GM18508 (cell line): Measurements from ENCODE around the gene PKP2.
"Not testable (repeated sequence)": the region's sequence is repeated elsewhere in the genome, so short reads cannot be mapped to it uniquely, and the experiment has no call there.

Source experiments
- ATAC-seq: cut with Tn5 transposase; IDR thresholded peaks from one replicate; pipeline ENCODE4 v1.9.1; 2021; ENCODE audit warnings: moderate number of reproducible peaks; ENCODE audit not compliant: insufficient read depth, unreplicated experiment

The PKP2 gene

DNA sequence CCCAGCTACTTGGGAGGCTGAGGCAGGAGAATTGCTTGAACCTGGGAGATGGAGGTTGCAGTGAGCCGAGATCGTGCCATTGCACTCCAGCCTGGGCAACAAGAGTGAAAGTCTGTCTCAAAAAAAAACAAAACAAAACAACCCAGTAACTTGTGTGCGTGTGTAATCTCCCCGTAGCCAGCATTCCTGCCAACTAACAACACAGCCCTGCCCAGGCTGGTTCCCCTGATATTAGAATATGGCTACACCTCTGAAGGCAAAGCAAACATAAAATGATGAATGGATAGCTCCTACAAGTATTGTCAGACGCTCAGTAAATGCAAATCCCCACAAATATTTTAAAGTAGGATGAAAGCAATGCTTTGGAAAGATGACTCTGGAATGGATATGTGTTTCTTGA lies 24.2 kb downstream of the PKP2 start:
- ATAC-seq = not testable (repeated sequence)

DNA sequence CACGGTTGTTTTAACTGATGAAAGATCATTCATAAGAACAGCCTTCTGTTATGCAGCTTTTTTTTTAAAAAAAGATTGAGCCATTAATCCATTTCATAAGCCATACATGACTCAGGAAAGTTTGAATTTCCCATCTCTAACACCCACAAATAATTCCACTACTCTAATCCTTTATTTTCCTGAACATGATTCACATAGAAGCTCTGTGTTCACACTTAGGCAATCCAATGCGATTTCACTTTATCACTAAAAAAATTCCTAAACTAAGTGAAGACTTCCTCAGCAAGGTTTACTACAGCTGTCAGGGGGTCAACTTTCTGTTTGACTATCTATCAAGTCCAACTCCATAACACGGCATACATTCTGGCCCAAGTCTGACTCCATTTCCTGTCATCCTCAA lies 25.9 kb downstream of the PKP2 start:
- no peak for ATAC-seq

DNA sequence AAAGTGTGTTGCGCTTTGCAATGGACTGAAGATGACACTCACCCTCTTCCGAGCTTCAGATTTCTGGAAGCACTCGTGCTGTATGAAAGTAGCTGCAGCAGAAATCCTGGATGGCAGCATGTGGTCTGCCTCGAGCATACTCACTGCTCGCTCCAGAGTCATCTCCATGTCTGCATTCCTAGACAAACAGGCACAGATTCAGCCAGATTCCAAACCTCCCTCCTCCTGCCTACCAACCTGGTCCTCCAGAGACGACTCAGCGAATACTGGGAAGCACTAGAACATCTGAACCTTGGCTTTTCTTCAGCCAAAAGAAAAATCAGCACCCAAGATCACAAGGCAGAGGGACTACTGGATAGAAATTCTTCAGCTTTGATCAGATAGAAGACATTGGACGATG lies 27.7 kb downstream of the PKP2 start:
- no peak for ATAC-seq

DNA sequence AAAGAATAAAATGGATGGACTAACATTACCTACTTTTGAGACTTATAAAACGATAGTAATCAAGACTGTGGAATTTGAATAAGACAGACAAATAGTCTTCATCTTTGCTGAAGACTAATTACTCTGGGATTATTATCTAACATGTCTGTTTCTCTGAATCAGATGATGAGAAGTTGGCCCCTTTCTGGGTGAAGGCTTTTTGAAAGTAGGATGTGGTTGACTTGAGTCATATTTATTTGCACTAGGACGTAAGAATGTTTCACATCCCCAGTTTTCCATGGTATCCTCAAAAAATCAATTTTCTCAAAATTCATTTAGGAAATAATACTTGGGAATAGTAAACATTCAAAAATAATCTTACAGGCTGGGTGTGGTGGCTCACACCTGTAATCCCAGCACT lies 31.8 kb downstream of the PKP2 start:
- no peak for ATAC-seq

DNA sequence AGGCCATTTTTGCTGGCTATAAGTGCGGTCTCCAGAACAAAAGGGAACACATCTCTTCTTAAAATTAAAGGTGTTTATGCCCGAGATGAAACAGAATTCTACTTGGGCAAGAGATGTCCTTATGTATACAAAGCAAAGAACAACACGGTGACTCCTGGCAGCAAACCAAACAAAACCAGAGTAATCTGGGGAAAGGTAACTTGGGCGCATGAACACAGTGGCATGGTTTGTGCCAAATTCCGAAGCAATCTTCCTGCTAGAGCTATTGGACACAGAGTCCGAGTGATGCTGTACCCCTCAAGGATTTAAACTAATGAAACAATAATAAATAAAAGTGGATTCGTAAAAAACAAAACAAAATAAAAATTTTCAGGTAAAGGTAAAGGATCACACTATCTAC lies 33.4 kb downstream of the PKP2 start:
- no peak for ATAC-seq

DNA sequence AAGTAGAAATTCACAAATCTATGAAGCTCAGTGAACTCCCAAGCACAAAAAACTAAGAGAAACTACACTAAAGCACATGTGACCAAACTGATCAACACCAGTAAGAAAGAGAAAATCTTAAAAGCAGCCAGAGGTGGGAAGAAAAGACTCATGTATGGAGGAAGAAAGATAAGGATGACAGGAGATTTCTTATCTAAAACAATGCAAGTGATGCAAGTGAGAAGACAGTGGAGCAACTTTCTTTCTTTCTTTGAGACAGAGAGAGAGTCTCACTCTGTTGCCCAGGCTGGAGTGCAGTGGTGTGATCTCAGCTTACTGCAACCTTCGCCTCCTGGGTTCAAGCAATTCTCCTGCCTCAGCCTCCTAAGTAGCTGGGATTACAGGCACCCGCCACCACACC lies 34.9 kb downstream of the PKP2 start:
- not testable (repeated sequence) for ATAC-seq

DNA sequence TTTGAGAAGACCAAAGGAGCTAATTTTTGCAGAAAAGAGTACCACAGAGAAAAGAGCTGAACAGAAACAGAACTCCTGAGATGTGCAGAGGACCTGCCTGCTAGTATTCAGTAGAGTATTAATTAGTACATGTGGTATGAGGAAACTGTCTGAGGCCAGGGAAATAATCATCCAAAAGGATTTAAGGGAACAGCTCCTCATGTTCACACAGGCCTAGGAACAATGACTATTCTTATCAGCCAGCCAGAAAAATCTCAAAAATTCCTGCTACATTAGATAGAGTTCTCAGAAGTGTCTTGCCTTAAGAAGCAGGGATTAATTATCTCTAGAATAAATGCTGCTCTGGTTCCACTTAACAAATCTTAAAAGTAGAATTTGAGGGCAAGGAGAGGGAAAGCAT lies 36.4 kb downstream of the PKP2 start:
- no peak for ATAC-seq

DNA sequence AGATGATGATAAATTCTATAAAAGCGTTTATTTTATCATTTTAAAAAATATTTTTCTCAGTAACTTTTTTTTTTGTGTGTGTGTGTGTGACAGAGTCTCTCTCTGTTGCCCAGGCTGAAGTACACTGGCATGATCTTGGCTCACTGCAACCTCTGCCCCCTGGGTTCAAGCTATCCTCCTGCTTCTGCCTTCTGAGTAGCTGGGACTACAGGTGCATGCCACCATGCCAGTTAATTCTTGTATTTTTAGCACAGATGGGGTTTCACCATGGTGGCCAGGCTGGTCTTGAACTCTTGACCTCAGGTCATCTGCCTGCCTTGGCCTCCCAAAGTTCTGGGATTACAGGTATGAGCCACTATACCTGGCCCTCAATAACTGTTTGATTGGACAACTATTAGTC lies 37.2 kb downstream of the PKP2 start:
- no peak for ATAC-seq

DNA sequence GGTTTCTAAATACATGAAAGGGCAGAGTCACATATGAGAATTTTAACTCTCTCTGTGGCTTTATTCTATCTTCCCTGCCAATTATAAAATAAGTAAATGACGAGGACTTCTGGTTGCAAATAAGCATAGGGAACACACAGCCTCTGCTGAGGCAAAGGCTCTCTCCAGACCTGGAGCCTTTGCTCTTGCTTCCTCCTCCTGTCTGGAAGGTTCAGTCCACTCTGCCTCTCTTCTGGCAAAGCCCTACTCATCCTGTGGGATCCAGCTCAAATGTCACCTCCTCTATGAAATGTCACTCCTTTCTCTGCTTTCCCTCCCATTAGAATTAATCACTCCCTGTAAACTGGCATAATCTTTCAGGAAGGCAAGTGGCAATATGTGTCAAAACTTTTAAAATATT lies 41.9 kb downstream of the PKP2 start:
- no peak for ATAC-seq

DNA sequence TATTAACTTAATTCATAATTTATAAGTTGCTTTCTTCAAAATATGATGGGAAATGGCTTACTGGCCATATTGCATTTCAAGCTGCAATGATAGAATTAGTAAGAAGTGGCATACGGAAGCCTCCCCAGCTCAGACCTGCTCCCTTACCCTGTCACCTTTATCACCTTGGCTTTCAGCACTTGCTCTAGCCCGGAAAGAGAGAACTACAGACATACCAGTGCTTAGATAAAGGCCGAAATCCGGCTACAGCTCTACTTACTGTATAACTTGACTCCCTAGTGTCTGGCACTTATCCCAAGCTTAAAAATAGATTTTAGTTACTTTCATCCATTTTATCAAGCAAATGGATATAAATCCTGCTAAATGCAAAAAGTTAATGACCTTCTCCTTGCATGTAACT lies 42.5 kb downstream of the PKP2 start:
- ATAC-seq = no peak

DNA sequence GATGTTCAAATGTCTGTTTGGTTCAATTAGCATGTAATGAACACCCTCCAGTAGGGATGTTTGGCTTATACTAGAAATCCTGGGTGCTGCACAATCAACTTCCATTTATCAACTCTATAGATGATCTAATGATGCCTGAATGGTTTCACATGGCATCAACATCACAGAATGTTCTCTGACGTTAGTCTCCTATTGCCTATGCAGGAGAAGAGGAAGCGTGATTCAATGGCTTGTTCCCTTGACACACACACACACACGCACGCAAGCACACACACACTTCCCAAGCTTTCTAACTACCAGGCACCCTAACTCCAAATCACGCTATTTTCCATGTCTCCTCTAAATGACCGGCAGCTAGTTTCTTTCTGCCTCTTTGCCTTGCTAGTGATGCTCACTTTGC lies 49.3 kb downstream of the PKP2 start:
- ATAC-seq = no peak

DNA sequence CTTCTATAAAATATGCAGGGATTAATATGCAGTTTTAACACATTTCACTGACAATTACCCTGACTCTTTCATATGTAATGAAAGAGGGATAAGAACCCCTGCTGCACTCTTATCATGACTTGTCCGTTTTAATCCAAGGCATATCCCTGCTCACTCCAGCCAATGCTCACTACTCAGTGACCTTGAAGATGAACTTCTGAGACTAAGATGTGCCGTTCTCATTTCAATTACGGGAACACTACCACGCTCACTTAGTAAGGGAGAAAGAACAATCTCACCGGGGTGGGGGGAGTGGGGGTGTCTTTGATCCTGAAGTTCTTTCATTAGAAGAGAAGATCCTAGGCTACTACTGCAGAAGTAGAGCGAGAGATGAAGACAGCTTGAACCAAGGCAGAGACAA lies 50.5 kb downstream of the PKP2 start:
- ATAC-seq = no peak

DNA sequence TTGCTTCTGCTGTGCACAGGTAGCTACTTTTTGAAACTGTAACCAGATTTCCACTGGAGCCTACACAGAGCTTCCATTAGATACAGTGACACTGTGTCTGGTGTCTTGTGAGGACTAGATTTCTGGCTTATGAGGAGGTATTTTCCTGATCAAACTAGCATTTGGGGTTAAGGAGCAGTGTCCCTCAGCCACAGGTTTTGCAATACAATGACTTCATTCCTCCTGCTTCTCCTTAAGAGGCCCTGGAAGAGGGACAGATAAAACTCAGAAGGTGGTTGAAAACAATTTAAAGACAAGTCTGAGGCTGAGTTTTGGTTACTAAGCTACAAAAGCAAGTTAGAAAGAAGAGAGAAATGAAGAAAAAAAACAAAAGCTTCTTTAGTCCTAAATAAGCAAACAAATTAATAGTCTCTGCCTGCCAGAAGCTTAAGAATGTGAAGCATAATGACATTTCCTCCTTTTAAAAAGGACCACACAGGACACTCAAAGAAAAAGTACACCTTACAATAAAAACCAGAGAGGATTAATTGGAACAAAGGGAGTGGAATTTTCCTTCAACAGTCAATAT lies 53.0 kb downstream of the PKP2 start:
- ATAC-seq = no peak

DNA sequence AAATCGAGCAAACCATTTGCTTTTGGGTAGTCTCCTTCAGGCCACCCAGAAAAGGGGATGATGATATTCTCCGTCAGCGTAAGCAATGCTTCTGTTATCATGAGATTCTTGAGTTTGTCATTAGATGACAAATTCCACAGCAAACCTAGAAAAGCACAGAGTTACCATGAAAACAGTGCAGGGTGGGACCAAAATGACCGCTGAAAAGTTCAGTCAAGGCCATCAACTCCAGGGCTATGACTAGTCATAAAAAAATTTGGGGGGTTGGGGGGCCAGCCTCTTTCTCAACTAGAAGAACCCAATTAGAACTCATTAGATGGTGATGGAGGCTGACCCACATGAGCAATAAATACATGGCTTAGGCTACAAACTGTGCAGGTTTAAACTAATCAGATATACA lies 55.5 kb downstream of the PKP2 start:
- ATAC-seq = no peak

DNA sequence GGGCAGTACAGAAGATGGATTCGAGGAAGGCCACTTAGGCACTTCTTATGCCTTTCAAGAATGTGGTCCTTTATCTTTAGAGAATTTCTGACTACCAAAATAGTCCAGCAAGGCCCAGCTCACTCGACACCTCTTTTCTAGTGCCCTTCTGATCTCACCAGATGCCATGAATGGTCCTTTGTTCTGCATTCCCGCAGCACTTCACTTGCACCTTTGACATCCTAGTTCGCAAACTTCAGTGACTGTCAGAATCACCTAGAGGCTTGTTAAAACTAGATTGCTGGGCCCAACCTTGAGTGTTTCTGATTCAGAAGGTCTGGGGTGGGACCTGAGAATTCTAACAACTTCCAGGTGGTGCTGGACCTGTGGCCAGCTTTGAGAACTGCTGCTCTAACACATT lies 56.7 kb downstream of the PKP2 start:
- ATAC-seq = no peak

DNA sequence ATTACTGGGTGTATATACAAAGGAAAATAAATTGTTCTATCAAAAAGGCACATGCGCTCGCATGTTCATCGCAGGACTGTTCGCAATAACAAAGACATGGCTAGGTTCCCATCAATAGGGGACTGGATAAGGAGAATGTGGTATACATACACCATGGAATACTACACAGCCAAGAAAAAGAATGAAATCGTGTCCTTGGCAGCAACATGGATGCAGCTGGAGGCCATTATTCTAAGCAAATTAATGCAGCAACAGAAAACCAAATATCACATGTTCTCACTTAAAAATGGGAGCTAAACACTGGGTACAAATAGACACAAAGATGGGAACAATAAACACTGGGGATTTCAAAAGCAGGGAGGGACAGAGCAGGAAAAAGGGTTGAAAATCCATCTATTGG lies 58.6 kb downstream of the PKP2 start:
- no peak for ATAC-seq

DNA sequence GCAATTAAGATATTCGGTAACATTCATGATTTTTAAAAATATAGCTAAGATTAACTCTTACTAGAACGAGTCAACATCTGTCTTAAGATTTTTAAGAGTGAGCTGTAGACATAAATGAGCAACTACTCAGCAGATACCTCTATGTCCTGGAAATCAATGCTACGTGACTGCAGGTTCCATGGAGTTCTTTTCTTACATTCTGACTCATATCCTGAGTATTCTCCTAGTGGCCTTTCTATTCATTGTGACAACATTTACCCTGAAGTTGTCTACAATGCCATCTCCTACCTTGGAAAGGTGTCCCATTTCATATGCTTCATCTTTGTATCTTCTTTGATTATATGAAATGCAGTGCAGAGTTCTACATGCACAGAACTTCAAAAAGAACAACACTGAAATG lies 59.9 kb downstream of the PKP2 start:
- no peak for ATAC-seq

DNA sequence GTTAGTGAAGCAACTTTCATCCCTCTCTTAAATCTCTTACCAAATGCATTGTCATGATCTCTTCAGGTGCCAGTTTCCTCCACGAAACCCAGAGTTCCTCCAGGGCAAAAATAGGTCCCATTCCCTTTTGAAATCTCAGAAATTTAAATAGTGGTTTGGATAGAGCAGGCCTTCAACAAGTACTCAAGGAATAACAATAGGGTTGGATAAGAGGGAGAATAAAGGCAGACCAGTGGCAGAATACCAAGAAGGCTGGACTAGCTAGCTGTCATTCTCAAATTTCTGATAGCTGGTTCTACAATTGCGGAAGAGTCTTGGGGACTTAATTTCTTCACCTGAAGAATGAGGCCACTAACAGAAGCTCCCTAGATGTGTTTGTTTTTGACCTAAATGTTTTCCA lies 62.5 kb downstream of the PKP2 start:
- no peak for ATAC-seq

DNA sequence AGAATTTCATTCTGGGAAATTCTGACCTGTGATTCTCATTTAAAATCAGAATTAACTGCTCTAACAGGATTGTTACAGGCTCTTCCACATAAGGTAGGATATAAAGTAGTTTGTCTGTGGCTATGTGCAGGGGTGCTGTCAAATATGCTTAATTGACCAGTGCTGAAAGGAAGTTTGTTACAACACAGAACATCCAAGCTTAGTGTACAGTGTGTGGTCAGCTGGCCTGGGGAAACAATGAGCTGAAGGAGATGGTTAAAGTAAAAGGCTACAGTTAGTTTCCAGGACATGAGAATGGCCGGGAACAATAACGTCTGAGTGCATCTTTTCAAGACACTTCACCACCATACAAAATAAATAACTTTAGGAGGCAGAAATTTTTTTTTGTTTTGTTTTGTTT lies 68.0 kb downstream of the PKP2 start:
- ATAC-seq = no peak

DNA sequence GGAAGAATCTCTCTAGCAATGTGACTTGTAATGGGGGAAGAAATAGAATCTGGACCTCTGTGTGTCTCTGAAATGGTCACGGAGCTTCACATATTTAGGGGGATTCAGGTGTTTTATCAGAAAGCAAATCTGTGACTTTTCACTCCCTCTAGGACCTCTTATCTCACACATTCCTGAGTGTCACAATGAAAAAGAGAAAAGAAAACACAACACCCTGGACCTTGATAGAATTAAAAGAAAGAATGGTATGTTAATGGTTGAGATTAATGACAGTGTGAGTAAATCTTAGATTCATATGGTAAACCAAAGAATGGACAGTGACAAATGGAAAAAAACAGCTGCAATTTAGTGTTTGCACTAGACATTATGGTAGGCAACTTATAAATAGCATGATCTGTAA lies 68.5 kb downstream of the PKP2 start:
- ATAC-seq = no peak

DNA sequence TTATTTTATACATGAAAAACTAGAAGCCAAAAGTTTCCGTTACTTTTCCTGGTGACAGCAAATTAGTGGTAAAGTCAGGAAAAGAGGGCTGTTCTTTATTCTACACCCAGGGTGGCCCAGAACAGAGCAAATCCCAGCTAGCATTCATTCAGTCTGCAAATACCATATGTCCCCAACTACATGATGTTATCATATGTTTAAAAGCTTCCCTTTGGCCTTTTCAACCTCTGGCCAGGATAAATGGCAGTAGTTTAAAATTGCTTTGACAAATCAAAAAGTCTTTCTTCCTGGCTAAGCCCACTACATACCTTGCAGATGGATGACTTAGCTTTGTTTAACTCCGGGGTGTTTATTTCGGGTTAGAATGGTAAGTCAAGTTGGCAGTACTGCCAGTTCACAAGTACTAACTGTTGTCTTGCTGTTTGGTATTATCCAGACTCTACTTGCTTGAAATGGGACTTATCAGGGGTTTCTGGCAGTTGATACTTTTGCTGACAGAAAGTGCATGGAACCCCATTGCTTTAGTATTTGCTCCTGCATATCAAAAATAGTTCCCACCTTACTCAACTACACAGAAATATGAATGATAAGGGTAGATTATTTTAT lies 69.7 kb downstream of the PKP2 start:
- ATAC-seq = no peak

DNA sequence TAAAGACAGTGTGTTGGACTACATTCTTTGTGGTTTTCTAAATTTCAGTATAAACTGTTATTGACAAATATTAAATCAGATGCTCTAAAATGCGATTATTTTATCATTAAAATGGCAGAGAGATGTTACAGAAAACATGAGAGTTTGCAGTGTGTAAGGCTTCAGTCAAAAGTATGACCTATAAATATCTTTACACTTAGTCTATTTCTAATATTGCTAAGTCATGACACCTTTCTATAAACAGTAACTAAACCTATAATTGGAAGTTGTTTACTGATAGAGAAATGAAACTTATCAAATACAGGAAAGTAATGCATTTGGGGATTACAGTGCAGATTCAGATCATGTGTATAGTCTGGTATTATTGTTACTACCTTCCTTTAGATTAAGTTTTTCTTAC lies 72.0 kb downstream of the PKP2 start:
- no peak for ATAC-seq

DNA sequence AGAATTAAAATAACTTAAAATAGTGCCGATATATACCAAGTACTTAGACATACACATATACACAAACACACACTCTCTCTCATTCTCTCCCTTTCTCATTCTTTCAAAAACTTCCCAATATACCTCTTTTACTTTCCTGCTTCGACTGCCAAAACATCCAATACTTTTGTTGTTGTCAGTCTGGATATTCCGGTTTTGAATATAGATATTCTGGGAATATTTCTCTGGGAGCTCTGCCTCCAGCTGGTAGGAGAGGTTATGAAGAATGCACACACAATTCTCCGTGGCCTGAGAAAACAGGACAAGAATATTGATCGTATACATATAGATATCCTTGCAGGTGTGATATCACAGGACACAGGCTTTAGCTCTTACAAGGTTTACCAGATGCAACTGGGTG lies 74.2 kb downstream of the PKP2 start:
- no peak for ATAC-seq
